Fibroblast of gingiva (primary cell): ENCODE data around the gene CCDC144A.
A peak's percentile ranks its signal among the peaks of the same experiment; 100 is the strongest.
"Not testable (repeated sequence)": the region's sequence is repeated elsewhere in the genome, so short reads cannot be mapped to it uniquely, and the experiment has no call there.

ENCODE experiments used
- DNase-seq: peaks from one replicate; pipeline ENCODE4 v3.0.0-alpha.2; 2011; ENCODE audit warnings: low read depth

The CCDC144A gene

GRCh38 chr17:16689731-16690281 lies at the start of gene CCDC144A:
Gene CCDC144A, plus strand, starts transcription at chr17:16690241. Its CDS starts 160 bp downstream, at chr17:16690401.
- DNase-seq: not testable (repeated sequence)

GRCh38 chr17:16649585-16649984 lies 40.5 kb upstream of the CCDC144A start:
- DNase-seq: no peak

GRCh38 chr17:16652252-16652651 lies 37.8 kb upstream of the CCDC144A start:
- DNase-seq: no peak

- no peak for DNase-seq
Observed at GRCh38 chr17:16652847-16653366, 37.1 kb upstream of the CCDC144A start.

GRCh38 chr17:16653367-16654041 lies 36.5 kb upstream of the CCDC144A start, which contains the start of gene ZNF624:
Gene ZNF624, minus strand, starts transcription at chr17:16653850.
- peak; percentile 85 for DNase-seq

GRCh38 chr17:16661217-16661616 lies 28.8 kb upstream of the CCDC144A start:
- peak; percentile 62 for DNase-seq

- no peak for DNase-seq
Observed at GRCh38 chr17:16662936-16663335, 27.1 kb upstream of the CCDC144A start.

GRCh38 chr17:16666553-16666906 lies 23.5 kb upstream of the CCDC144A start:
- not testable (repeated sequence) for DNase-seq

GRCh38 chr17:16666907-16667636 lies 23.0 kb upstream of the CCDC144A start:
- DNase-seq: not testable (repeated sequence)

GRCh38 chr17:16676676-16677268 lies 13.3 kb upstream of the CCDC144A start:
- DNase-seq: peak; percentile 34

- not testable (repeated sequence) for DNase-seq
Observed at GRCh38 chr17:16683290-16684138, 6.5 kb upstream of the CCDC144A start.

GRCh38 chr17:16686019-16686418 lies 4.0 kb upstream of the CCDC144A start:
- peak; percentile 17 for DNase-seq

- DNase-seq: not testable (repeated sequence)
Observed at GRCh38 chr17:16687151-16687550, 2.9 kb upstream of the CCDC144A start.

- DNase-seq: not testable (repeated sequence)
Observed at GRCh38 chr17:16690447-16690846, 406 bp downstream of the CCDC144A start.

GRCh38 chr17:16697603-16698002 lies 7.6 kb downstream of the CCDC144A start:
- DNase-seq: not testable (repeated sequence)

- DNase-seq: not testable (repeated sequence)
Observed at GRCh38 chr17:16745492-16746203, 55.6 kb downstream of the CCDC144A start.

- not testable (repeated sequence) for DNase-seq
Observed at GRCh38 chr17:16746571-16746970, 56.5 kb downstream of the CCDC144A start.

GRCh38 chr17:16750515-16750914 lies 60.5 kb downstream of the CCDC144A start:
- DNase-seq: not testable (repeated sequence)

- DNase-seq: not testable (repeated sequence)
Observed at GRCh38 chr17:16751224-16751923, 61.3 kb downstream of the CCDC144A start.

GRCh38 chr17:16751924-16752287 lies 61.9 kb downstream of the CCDC144A start:
- DNase-seq: not testable (repeated sequence)
